Neural progenitor cell (in vitro differentiated cells): Measurements from ENCODE around the gene YY2. TPM values are rescaled to one million over a fixed set of nuclear protein-coding genes. Genes with fewer than 3 reads are reported as not detected.

Source experiments
- DNase-seq: peaks from one replicate; pipeline ENCODE4 v3.0.0-alpha.2; 2016; ENCODE audit warnings: low spot score
- H2AFZ ChIP-seq: fragments of 200-600 bp; sonication (generic); replicated peaks from 2 replicates; pipeline ENCODE4 v1.6.1; 2016; ENCODE audit warnings: antibody characterized with exemption
- H3F3A ChIP-seq: fragments of 200-600 bp; sonication (generic); 2 replicates; pipeline ENCODE4 v1.6.1; 2016; ENCODE audit warnings: antibody characterized with exemption, low read depth
- H3K27ac ChIP-seq: fragments of 200-600 bp; sonication (generic); 2 replicates; pipeline ENCODE4 v1.5.1; 2016; ENCODE audit warnings: mild to moderate bottlenecking
- H3K27me3 ChIP-seq: fragments of 200-600 bp; sonication (generic); 2 replicates; pipeline ENCODE4 v1.6.1; 2016; ENCODE audit warnings: mild to moderate bottlenecking, moderate library complexity
- H3K36me3 ChIP-seq: fragments of 200-600 bp; sonication (generic); 2 replicates; pipeline ENCODE4 v1.5.1; 2016
- H3K4me1 ChIP-seq: fragments of 200-600 bp; sonication (generic); 2 replicates; pipeline ENCODE4 v1.6.1; 2016; ENCODE audit warnings: mixed run types
- H3K4me2 ChIP-seq: fragments of 200-600 bp; sonication (generic); 2 replicates; pipeline ENCODE4 v1.6.1; 2016
- H3K4me3 ChIP-seq: fragments of 200-600 bp; sonication (generic); 2 replicates; pipeline ENCODE4 v1.5.1; 2016
- H3K79me2 ChIP-seq: fragments of 200-600 bp; sonication (generic); 2 replicates; pipeline ENCODE4 v1.6.1; 2016; ENCODE audit warnings: low read depth
- H3K9ac ChIP-seq: fragments of 200-600 bp; sonication (generic); 2 replicates; pipeline ENCODE4 v1.6.1; 2016
- H3K9me3 ChIP-seq: fragments of 200-600 bp; sonication (generic); 2 replicates; pipeline ENCODE4 v1.5.1; 2016; ENCODE audit warnings: low read depth
- H4K20me1 ChIP-seq: fragments of 200-600 bp; sonication (generic); 2 replicates; pipeline ENCODE4 v1.6.1; 2016; ENCODE audit warnings: low read depth
- H3K27ac Mint-ChIP-seq: 3 replicates; pipeline ENCODE4 v1.8.0; 2021; ENCODE audit warnings: mixed read lengths
- H3K27me3 Mint-ChIP-seq: 2 replicates; pipeline ENCODE4 v1.8.0; 2022; ENCODE audit warnings: low read depth, mild to moderate bottlenecking, inconsistent platforms, moderate library complexity, mixed read lengths; ENCODE audit not compliant: insufficient read depth
- H3K36me3 Mint-ChIP-seq: 3 replicates; pipeline ENCODE4 v1.8.0; 2021; ENCODE audit warnings: mixed read lengths
- H3K4me1 Mint-ChIP-seq: 3 replicates; pipeline ENCODE4 v1.8.0; 2021; ENCODE audit warnings: mixed read lengths
- H3K4me3 Mint-ChIP-seq: 3 replicates; pipeline ENCODE4 v1.8.0; 2021; ENCODE audit warnings: mild to moderate bottlenecking, moderate library complexity, mixed read lengths
- H3K9me3 Mint-ChIP-seq: 3 replicates; pipeline ENCODE4 v1.8.0; 2020; ENCODE audit warnings: mixed read lengths
- EZH2 ChIP-seq: fragments of 200-600 bp; sonication (generic); IDR thresholded peaks from 2 replicates; pipeline ENCODE4 v1.6.1; 2017; ENCODE audit warnings: antibody characterized with exemption, mild to moderate bottlenecking, moderate library complexity
- EZH2phosphoT487 ChIP-seq: fragments of 200-600 bp; sonication (generic); IDR thresholded peaks from 2 replicates; pipeline ENCODE4 v1.6.1; 2017; ENCODE audit warnings: antibody characterized with exemption
- total RNA-seq: library from RNA; depleted of rRNA; stranded (reverse); fragments of >200 nt; gene quantifications from 2 replicates; pipeline ENCODE4 v1.2.3, GENCODE V29; 2015; ENCODE audit warnings: low replicate concordance
- TF ChIP-seq, protein P1 (sequence below): fragments of 200-600 bp; sonication (generic); IDR thresholded peaks from 2 replicates; pipeline ENCODE4 v1.5.1; 2017; ENCODE audit warnings: antibody characterized with exemption, mild to moderate bottlenecking

The YY2 gene
- total RNA-seq, 1 donor from 2014 or later = 0.22 TPM

DNA sequence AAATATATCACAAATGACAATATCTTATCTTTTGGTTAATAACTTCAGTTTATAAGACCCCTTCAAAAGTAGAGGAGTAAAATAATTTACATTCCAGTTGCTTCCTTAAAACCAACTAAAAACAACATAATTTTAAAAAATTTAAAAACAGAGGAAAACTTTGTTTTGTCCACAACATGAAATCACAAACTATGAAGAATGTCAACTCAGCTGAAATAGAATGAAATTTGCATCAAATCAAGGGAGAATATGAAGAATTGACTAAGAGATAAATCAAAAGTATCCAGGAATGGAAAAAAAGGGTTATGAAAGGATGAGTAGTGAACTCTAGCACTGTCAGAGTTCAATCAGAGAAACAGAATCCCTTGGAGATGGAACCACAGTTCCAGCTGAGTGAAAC lies 2.2 kb upstream of the YY2 start:
- Mint-ChIP-seq H3K36me3 (peaks cover 16% of the 10 kb centered on the region), H3K4me1 (no peaks in the 10 kb centered on the region), H3K9me3 (peaks cover 2% of the 10 kb centered on the region), H3K4me3 (no peak overlapping the region), H3K27ac (no peak overlapping the region), H3K27me3 (peaks cover 4% of the 10 kb centered on the region)
- no peak overlapping the region for H3K4me3 ChIP-seq
- DNase-seq = no peak
- peaks cover 14% of the 10 kb centered on the region for H3K36me3 ChIP-seq
- no peak overlapping the region for H2AFZ ChIP-seq
- H3K4me1 ChIP-seq = no peaks in the 10 kb centered on the region
- TF ChIP-seq, protein P1, sequence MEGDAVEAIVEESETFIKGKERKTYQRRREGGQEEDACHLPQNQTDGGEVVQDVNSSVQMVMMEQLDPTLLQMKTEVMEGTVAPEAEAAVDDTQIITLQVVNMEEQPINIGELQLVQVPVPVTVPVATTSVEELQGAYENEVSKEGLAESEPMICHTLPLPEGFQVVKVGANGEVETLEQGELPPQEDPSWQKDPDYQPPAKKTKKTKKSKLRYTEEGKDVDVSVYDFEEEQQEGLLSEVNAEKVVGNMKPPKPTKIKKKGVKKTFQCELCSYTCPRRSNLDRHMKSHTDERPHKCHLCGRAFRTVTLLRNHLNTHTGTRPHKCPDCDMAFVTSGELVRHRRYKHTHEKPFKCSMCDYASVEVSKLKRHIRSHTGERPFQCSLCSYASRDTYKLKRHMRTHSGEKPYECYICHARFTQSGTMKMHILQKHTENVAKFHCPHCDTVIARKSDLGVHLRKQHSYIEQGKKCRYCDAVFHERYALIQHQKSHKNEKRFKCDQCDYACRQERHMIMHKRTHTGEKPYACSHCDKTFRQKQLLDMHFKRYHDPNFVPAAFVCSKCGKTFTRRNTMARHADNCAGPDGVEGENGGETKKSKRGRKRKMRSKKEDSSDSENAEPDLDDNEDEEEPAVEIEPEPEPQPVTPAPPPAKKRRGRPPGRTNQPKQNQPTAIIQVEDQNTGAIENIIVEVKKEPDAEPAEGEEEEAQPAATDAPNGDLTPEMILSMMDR = no peak
- no peak for TF ChIP-seq EZH2phosphoT487
- H3K9ac ChIP-seq = no peak overlapping the region
- no peak overlapping the region for H3K27ac ChIP-seq
- H3K9me3 ChIP-seq = peaks cover 11% of the 10 kb centered on the region
- no peaks in the 10 kb centered on the region for H4K20me1 ChIP-seq
- no peak overlapping the region for H3K4me2 ChIP-seq
- no peaks in the 10 kb centered on the region for H3K79me2 ChIP-seq
- no peaks in the 10 kb centered on the region for H3F3A ChIP-seq
- H3K27me3 ChIP-seq = no peaks in the 10 kb centered on the region

DNA sequence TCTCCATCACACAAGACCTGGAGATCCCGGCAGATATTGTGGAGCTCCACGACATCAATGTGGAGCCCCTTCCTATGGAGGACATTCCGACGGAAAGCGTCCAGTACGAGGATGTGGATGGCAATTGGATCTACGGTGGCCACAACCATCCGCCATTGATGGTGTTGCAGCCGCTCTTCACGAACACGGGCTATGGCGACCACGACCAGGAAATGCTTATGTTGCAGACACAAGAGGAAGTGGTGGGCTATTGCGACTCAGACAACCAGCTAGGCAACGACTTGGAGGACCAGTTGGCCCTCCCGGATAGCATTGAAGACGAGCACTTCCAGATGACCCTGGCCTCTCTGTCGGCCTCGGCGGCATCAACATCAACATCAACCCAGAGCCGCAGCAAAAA lies 717 bp downstream of the YY2 start:
- no peaks in the 10 kb centered on the region for H3K4me1 ChIP-seq
- peaks cover 14% of the 10 kb centered on the region for H3K36me3 ChIP-seq
- H3K79me2 ChIP-seq = no peaks in the 10 kb centered on the region
- no peak for DNase-seq
- TF ChIP-seq, protein P1 = no peak
- no peak for TF ChIP-seq EZH2phosphoT487
- TF ChIP-seq EZH2 = no peak
- Mint-ChIP-seq H3K36me3 (peaks cover 16% of the 10 kb centered on the region), H3K27ac (no peak overlapping the region), H3K27me3 (peaks cover 4% of the 10 kb centered on the region), H3K4me1 (no peaks in the 10 kb centered on the region), H3K9me3 (peaks cover 2% of the 10 kb centered on the region), H3K4me3 (no peak overlapping the region)
- no peaks in the 10 kb centered on the region for H3F3A ChIP-seq
- no peak overlapping the region for H3K9ac ChIP-seq
- H4K20me1 ChIP-seq = no peaks in the 10 kb centered on the region
- H3K4me3 ChIP-seq = no peak overlapping the region
- H2AFZ ChIP-seq = no peak overlapping the region
- H3K4me2 ChIP-seq = no peak overlapping the region
- H3K27me3 ChIP-seq = no peaks in the 10 kb centered on the region
- H3K27ac ChIP-seq = no peak overlapping the region
- peaks cover 11% of the 10 kb centered on the region for H3K9me3 ChIP-seq

DNA sequence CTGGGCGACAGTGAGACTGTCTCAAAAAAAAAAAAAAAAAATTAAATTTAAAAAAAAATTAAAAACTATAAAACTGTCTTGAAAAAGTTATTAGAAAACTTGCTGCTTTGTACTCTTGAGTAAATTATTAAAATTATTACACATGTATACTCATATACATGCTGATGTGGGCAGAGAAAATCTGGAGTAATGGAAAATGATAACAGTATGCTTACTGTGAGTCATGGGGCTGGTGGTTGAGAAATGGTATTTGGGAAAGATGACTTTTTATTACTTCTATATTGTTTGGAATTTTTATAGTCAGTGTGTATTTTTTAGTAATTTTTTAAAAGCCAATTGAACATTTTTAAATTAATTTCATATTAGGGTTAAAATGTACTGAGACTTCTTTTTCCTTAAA lies 7.5 kb downstream of the YY2 start:
- no peaks in the 10 kb centered on the region for H3K36me3 Mint-ChIP-seq
- no peak overlapping the region for H3K4me3 ChIP-seq
- no peak overlapping the region for H2AFZ ChIP-seq

More for the DNA sequence above, 7.5 kb downstream of the YY2 start:
- no peaks in the 10 kb centered on the region for H3K4me1 Mint-ChIP-seq
- TF ChIP-seq, protein P1 = no peak
- TF ChIP-seq EZH2phosphoT487 (no peak), EZH2 (no peak)
- no peak overlapping the region for H3K4me3 Mint-ChIP-seq
- H3K9me3 Mint-ChIP-seq = no peaks in the 10 kb centered on the region
- no peaks in the 10 kb centered on the region for H3K4me1 ChIP-seq
- no peak overlapping the region for H3K27ac ChIP-seq
- H3F3A ChIP-seq = no peaks in the 10 kb centered on the region
- no peak for DNase-seq
- H3K27me3 Mint-ChIP-seq = no peaks in the 10 kb centered on the region
- no peaks in the 10 kb centered on the region for H3K9me3 ChIP-seq
- H3K27ac Mint-ChIP-seq = no peak overlapping the region
- no peaks in the 10 kb centered on the region for H3K79me2 ChIP-seq
- no peaks in the 10 kb centered on the region for H3K27me3 ChIP-seq
- no peak overlapping the region for H3K4me2 ChIP-seq
- no peak overlapping the region for H3K9ac ChIP-seq
- no peaks in the 10 kb centered on the region for H4K20me1 ChIP-seq
- H3K36me3 ChIP-seq = no peaks in the 10 kb centered on the region
